Ovary (tissue), 10 donors: ENCODE data around the gene CC2D1A. TPM values are rescaled to one million over a fixed set of nuclear protein-coding genes. Genes with fewer than 3 reads are reported as not detected.

Experiments used
- DNase-seq, 5 donors: peaks; one replicate each; pipeline ENCODE4 v3.0.0-alpha.2; 2019 to 2020
- H3K27ac ChIP-seq, 2 donors: fragments of 200-600 bp; one replicate each; pipeline versions ENCODE4 v1.5.1 to v1.8.0; 2019 to 2022
- H3K27me3 ChIP-seq: fragments of 200-600 bp; one replicate; pipeline ENCODE4 v1.8.0; 2022
- H3K36me3 ChIP-seq: fragments of 200-600 bp; sonication (generic); one replicate; pipeline ENCODE4 v1.5.1; 2019
- H3K4me1 ChIP-seq: one replicate; pipeline ENCODE4 v1.8.1; 2013; ENCODE audit warnings: mild to moderate bottlenecking, moderate library complexity; ENCODE audit not compliant: insufficient read depth
- H3K4me3 ChIP-seq: fragments of 200-600 bp; sonication (generic); one replicate; pipeline ENCODE4 v1.5.1; 2017
- H3K9me3 ChIP-seq, 2 donors: fragments of 200-600 bp in 1 of 2; sonication (generic) in 1 of 2; one replicate each; pipeline versions ENCODE4 v1.5.1 to v1.8.1; 2013 to 2019; ENCODE audit warnings: mild to moderate bottlenecking in 1 of 2, moderate library complexity in 1 of 2
- EP300 ChIP-seq: sonication (generic); formaldehyde crosslinking; IDR thresholded peaks from one replicate; pipeline ENCODE4 v1.6.1; 2017; ENCODE audit warnings: antibody characterized with exemption
- POLR2A ChIP-seq: fragments of 450-650 bp; IDR thresholded peaks from one replicate; pipeline ENCODE4 v1.6.1; 2017; ENCODE audit warnings: antibody characterized with exemption, mild to moderate bottlenecking, moderate library complexity
- WGBS, 3 donors: extraction: QIAGEN DNeasy Blood & Tissue Kit in 1 of 3; methylation state at CpG; one replicate each; pipeline versions ENCODE4 v1.1.5 to v1.1.7; 2013 to 2017; 5-methylcytosine and 5-hydroxymethylcytosine counted together
- intact Hi-C, 4 donors: fragments of 100-400 bp; cut with DNase I; formaldehyde crosslinking; loops; one replicate each; pipeline versions ENCODE4 v1.11.0 to v1.15.1; 2022 to 2023
- long read RNA-seq, 3 donors: library from polyadenylated mRNA in 2 of 3; unstranded in 2 of 3; transcript quantifications; one replicate each; pipeline ENCODE4 v2.0.0 and lab custom pipeline, GENCODE V29; 2021 to 2026
- polyA plus RNA-seq, 2 donors: library from polyadenylated mRNA; stranded (reverse); fragments of 200-250 nt in 1 of 2; fragments of 350-450 nt in 1 of 2; fragmentation: Illumina TruSeq in 1 of 2; extraction: RNeasy Lipid Tissue Mini Kit (QIAGEN cat#74804) in 1 of 2; gene quantifications; one replicate each; pipeline ENCODE4 v1.2.3, GENCODE V29; 2013 to 2014
- total RNA-seq, 7 donors: library from RNA; depleted of rRNA in 2 of 7; stranded (reverse); fragments of >200 nt in 2 of 7; fragmentation: NEBNext Ultra II Directional in 3 of 7; extraction: Animal tissue kit (Norgen Biotek cat#: 25700) in 3 of 7; gene quantifications; one replicate each; pipeline versions ENCODE4 v1.1.0 to v1.2.4, GENCODE V29; 2016 to 2023
- TF ChIP-seq, protein P1 (sequence below), 3 donors: fragments of 450-650 bp in 2 of 3; fragments of 200-600 bp in 1 of 3; IDR thresholded peaks; one replicate each; pipeline versions ENCODE4 v1.5.1 to v1.8.0; 2016 to 2022; ENCODE audit warnings: antibody characterized with exemption in 3 of 3, mild to moderate bottlenecking in 1 of 3
- donor health status: DM: no; HTN: no; CAD: no; lungs with moderate emphysema.
- donor health status: DM: no; HTN: no; CAD: no.
- donor health status: Bipolar disorder and iron deficiency.
- donor health status: DM: yes; HTN: yes; CAD: no.
- donor health status: DM: no; HTN: no; CAD: no.
- donor health status: DM: yes; HTN: yes; CAD: no.

Gene CC2D1A
- total RNA-seq (10 to 100 TPM; 21.0 to 38.1 (median 29.7) TPM), polyA plus RNA-seq (10 to 100 TPM; 13.1 to 24.1 TPM)
- long read RNA-seq, donor 1, partial matches to known transcripts: 31 of 37 reads
- long read RNA-seq, donor 1, other reads (novel, unspliced or antisense): 5 of 37 reads
- long read RNA-seq, donor 2, partial matches to known transcripts: 18 of 18 reads
- long read RNA-seq, donor 2, other reads (novel, unspliced or antisense): 0 of 18 reads
- long read RNA-seq, donor 3, transcript CC2D1A-201 (29 exons, 3,581 nt): major isoform, 22 of 77 reads
- long read RNA-seq, donor 3, partial matches to known transcripts: 28 of 77 reads
- long read RNA-seq, donor 3, other reads (novel, unspliced or antisense): 25 of 77 reads

DNA sequence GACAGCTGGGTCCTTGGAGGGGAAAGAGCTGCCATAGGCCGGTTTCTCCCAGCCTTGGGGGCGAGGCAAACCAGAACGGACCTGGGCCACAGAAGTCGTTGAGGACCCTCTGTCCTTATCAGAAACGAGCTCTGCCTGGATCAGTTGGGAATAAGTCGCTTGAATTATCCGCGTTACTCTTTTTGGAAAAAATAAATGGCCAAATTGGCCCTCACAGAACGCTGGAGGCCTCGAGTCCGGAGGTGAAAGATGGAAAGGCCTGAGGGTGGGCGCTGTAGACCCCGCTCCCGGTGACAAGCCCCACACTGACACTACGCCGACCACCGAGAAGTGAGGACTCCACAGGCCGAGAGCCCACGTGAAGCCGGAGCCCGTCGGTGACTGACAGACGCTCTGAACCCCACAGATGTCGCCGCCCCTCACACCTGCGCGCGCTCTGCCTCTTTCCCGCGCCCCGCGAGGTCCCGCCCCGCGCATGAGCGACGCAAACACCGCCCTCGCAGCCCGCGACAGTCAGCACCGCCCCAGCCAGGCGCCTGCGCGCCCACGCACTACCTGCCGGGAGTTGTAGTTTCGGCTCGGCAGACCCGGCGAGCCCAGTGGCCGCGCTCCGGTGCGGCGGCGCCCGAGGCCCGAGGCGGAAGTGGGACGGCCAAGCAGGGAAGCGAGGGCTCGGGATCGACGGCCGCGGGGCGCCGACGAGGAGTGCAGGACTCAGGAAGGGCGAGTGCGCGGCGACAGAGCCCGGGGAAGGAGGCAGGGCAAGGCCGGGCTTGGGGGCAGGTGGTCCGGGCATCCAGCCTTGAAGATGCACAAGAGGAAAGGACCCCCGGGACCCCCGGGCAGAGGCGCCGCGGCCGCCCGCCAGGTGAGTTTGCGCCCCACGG is at the start of gene CC2D1A, which contains the start of gene BRME1:
Gene CC2D1A (plus strand): TSS at position 568 of the 887 bp plus-strand sequence. CDS start 241 bp downstream, at position 809.
Gene BRME1 (minus strand): TSS at position 484 of the 887 bp plus-strand sequence. CDS start 1,225 bp downstream, outside the sequence.
- Histone ChIP-seq H3K36me3 (no peaks in the 10 kb centered on the region), H3K27ac (peak within 1 kb of the TSS; percentile 39 to 67), H3K27me3 (no peaks in the 10 kb centered on the region), H3K9me3 (no peaks in the 10 kb centered on the region), H3K4me1 (peaks cover 6% of the 10 kb centered on the region), H3K4me3 (peak within 1 kb of the TSS; percentile 80)
- intact Hi-C loops: no loop called here
- TF ChIP-seq EP300 (no peak), POLR2A (peak; percentile 43)
- TF ChIP-seq, protein P1, sequence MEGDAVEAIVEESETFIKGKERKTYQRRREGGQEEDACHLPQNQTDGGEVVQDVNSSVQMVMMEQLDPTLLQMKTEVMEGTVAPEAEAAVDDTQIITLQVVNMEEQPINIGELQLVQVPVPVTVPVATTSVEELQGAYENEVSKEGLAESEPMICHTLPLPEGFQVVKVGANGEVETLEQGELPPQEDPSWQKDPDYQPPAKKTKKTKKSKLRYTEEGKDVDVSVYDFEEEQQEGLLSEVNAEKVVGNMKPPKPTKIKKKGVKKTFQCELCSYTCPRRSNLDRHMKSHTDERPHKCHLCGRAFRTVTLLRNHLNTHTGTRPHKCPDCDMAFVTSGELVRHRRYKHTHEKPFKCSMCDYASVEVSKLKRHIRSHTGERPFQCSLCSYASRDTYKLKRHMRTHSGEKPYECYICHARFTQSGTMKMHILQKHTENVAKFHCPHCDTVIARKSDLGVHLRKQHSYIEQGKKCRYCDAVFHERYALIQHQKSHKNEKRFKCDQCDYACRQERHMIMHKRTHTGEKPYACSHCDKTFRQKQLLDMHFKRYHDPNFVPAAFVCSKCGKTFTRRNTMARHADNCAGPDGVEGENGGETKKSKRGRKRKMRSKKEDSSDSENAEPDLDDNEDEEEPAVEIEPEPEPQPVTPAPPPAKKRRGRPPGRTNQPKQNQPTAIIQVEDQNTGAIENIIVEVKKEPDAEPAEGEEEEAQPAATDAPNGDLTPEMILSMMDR (IDR thresholded peaks at IDR 0.05): peak in 1 of 3 donors; percentile 20
- peak; percentile 88 to 93 (median 91) for DNase-seq
- 4 to 7% (median 7%) methylated on average over 73 to 86 of the region's 86 CpGs for WGBS, 3 donors

DNA sequence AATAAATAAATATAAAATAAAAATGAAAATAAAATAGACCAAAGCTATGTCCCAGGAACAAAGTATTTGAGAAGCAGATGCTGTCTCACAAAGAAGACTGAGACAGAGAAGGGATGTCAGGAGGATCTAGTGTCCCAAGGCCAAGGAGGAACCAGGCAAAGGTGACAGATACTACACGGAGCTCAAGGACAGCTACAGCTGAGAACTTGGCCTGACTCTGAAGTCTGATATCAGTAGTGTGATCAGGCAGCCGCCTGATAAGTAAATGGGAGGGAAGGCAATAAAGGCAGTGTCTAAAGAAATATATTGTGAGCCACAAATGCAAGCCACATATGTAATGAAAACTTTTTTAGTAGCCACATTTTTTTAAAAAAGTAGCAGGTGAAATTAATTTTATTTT is 49.5 kb upstream of the CC2D1A start:
- no peaks in the 10 kb centered on the region for H3K36me3 ChIP-seq
- no peaks in the 10 kb centered on the region for H3K27me3 ChIP-seq
- TF ChIP-seq, protein P1 (IDR thresholded peaks at IDR 0.05): no peak
- TF ChIP-seq POLR2A (no peak), EP300 (no peak)
- H3K4me1 ChIP-seq: no peaks in the 10 kb centered on the region
- WGBS, 3 donors: 37 to 47% (median 37%) methylated on average over 2 of the region's 2 CpGs
- DNase-seq: no peak
- no peaks in the 10 kb centered on the region for H3K9me3 ChIP-seq
- no peak overlapping the region for H3K27ac ChIP-seq
- intact Hi-C loops: no loop called here
- no peak overlapping the region for H3K4me3 ChIP-seq

DNA sequence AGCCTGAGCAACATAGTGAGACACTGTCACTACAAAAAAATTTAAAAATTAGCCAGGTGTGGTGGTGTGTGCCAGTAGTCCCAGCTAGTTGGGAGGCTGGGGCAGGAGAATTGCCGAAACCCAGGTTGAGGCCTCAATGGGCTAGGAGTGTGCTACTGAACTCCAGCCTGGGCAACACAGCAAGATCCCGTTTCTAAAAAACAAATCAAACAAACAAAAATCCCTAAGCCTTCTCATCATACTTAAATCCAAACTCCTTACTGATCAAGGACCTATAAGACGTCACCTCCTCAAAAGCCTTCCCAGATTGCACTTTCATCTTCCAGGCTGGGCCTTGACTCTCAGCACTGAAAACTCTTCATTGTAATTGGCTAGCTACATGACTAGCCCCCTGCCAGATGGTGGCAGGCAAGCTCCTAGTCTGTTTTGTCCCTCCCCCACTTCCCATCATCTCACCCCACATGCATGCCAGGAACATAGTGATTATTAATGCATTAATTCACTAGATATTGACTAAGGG is 46.6 kb upstream of the CC2D1A start:
- H3K9me3 ChIP-seq: no peaks in the 10 kb centered on the region
- no peaks in the 10 kb centered on the region for H3K36me3 ChIP-seq
- H3K4me3 ChIP-seq: no peak overlapping the region
- no peaks in the 10 kb centered on the region for H3K4me1 ChIP-seq
- intact Hi-C loops: no loop called here
- H3K27me3 ChIP-seq: no peaks in the 10 kb centered on the region
- TF ChIP-seq, protein P1 (IDR thresholded peaks at IDR 0.05): no peak
- TF ChIP-seq POLR2A: no peak
- no peak for TF ChIP-seq EP300
- no peak overlapping the region for H3K27ac ChIP-seq
- no peak for DNase-seq
- WGBS, 3 donors: 93 to 94% (median 93%) methylated on average over 3 of the region's 3 CpGs
